MCF 10A (cell line): ENCODE results near the gene RPL14. TPM values are rescaled to one million over a fixed set of nuclear protein-coding genes. Genes with fewer than 3 reads are reported as not detected.

Experiments
- BruUV-seq: library from RNA; stranded (reverse); fragments of 400-500 nt; replicated peaks from 2 replicates; lab custom pipeline; 2021; lab: Mats Ljungman, UMichigan
- CTCF ChIA-PET: fragments of 300-600 bp; sonication (Branson Sonifier 250); formaldehyde crosslinking; extraction: SDS; loops from one replicate; lab custom pipeline; 2021; ENCODE audit warnings: antibody characterized with exemption, inconsistent platforms; lab: Yijun Ruan, JAX
- POLR2A ChIA-PET: fragments of 300-600, 350-650 bp; sonication (Branson Sonifier 250); formaldehyde crosslinking; extraction: SDS; loops from one replicate; lab custom pipeline; 2020; ENCODE audit warnings: antibody characterized with exemption, inconsistent platforms; lab: Yijun Ruan, JAX
- DNase-seq: peaks from one replicate; pipeline ENCODE4 v3.0.0-alpha.2; 2018; ENCODE audit not compliant: unreplicated experiment
- H3K27ac Mint-ChIP-seq: one replicate; pipeline ENCODE4 v1.8.0; 2022; ENCODE audit warnings: mild to moderate bottlenecking, low read depth, mixed read lengths; ENCODE audit not compliant: unreplicated experiment
- H3K27me3 Mint-ChIP-seq: one replicate; pipeline ENCODE4 v1.8.0; 2022; ENCODE audit warnings: mixed read lengths; ENCODE audit not compliant: insufficient read depth, unreplicated experiment
- H3K36me3 Mint-ChIP-seq: one replicate; pipeline ENCODE4 v1.8.0; 2022; ENCODE audit warnings: mild to moderate bottlenecking, moderate library complexity, mixed read lengths; ENCODE audit not compliant: insufficient read depth, unreplicated experiment
- H3K4me1 Mint-ChIP-seq: one replicate; pipeline ENCODE4 v1.8.0; 2022; ENCODE audit warnings: mixed read lengths; ENCODE audit not compliant: insufficient read depth, unreplicated experiment
- H3K4me3 Mint-ChIP-seq: one replicate; pipeline ENCODE4 v1.8.0; 2022; ENCODE audit warnings: mild to moderate bottlenecking, moderate library complexity, mixed read lengths; ENCODE audit not compliant: unreplicated experiment
- H3K9me3 Mint-ChIP-seq: one replicate; pipeline ENCODE4 v1.8.0; 2022; ENCODE audit warnings: mixed read lengths; ENCODE audit not compliant: unreplicated experiment
- CTCF ChIP-seq: fragments of 200-600 bp; IDR thresholded peaks from one replicate; pipeline ENCODE4 v1.8.0; 2022; ENCODE audit warnings: antibody characterized with exemption, mild to moderate bottlenecking; ENCODE audit not compliant: unreplicated experiment
- intact Hi-C: fragments of 100-400 bp; cut with micrococcal nuclease; formaldehyde crosslinking; loops from 2 replicates; pipeline ENCODE4 v1.14.1; 2022
- total RNA-seq: library from RNA; stranded (reverse); gene quantifications from 2 replicates; pipeline ENCODE4 v1.2.3, GENCODE V29; 2022

The RPL14 gene
- total RNA-seq, 1 experiment from 2014 or later, result 3,024 TPM

GRCh38 chr3:40437889-40438288 lies 19.2 kb upstream of the RPL14 start:
- no peak for TF ChIP-seq CTCF
- intact Hi-C loops, result no loop called here
- H3K9me3 Mint-ChIP-seq, result no peaks in the 10 kb centered on the region
- no peaks in the 10 kb centered on the region for H3K36me3 Mint-ChIP-seq
- DNase-seq, result no peak
- H3K4me1 Mint-ChIP-seq, result no peaks in the 10 kb centered on the region
- ChIA-PET POLR2A (interaction anchor here (1.0 to 2.8 kb wide), 2 partner anchors 15 to 99 kb away, joined by 3 to 12 read pairs; no protein-coding TSS in a partner anchor), CTCF (interaction anchor here (0.6 to 1.5 kb wide), 5 partner anchors 14 to 1149 kb away, joined by 3 to 6 read pairs (median 3); no protein-coding TSS in a partner anchor)
- H3K27ac Mint-ChIP-seq, result no peak overlapping the region
- no TSS peak for BruUV-seq
- H3K27me3 Mint-ChIP-seq, result no peaks in the 10 kb centered on the region
- no peak overlapping the region for H3K4me3 Mint-ChIP-seq

- Mint-ChIP-seq H3K36me3 (peaks cover 5% of the 10 kb centered on the region), H3K27ac (no peak overlapping the region), H3K27me3 (no peaks in the 10 kb centered on the region), H3K4me1 (peaks cover 4% of the 10 kb centered on the region), H3K9me3 (no peaks in the 10 kb centered on the region), H3K4me3 (no peak overlapping the region)
- intact Hi-C loops, result no loop called here
- ChIA-PET POLR2A (no interaction called here), CTCF (no interaction called here)
- no TSS peak for BruUV-seq
- no peak for DNase-seq
- TF ChIP-seq CTCF, result no peak
These were observed 12.1 kb upstream of the RPL14 start for GRCh38 chr3:40445062-40445461.

- ChIA-PET POLR2A (interaction anchor here (0.6 kb wide), 1 partner anchor 166 kb away, joined by 3 read pairs; no protein-coding TSS in a partner anchor), CTCF (no interaction called here)
- peaks cover 5% of the 10 kb centered on the region for H3K36me3 Mint-ChIP-seq
- no peak overlapping the region for H3K4me3 Mint-ChIP-seq
- intact Hi-C loops, result no loop called here
- H3K27me3 Mint-ChIP-seq, result no peaks in the 10 kb centered on the region
- no peak overlapping the region for H3K27ac Mint-ChIP-seq
- no peak for TF ChIP-seq CTCF
- no peak for DNase-seq
- H3K4me1 Mint-ChIP-seq, result peaks cover 7% of the 10 kb centered on the region
- no peaks in the 10 kb centered on the region for H3K9me3 Mint-ChIP-seq
- BruUV-seq, result no TSS peak
These were observed 11.3 kb upstream of the RPL14 start for GRCh38 chr3:40445880-40446279.

DNA sequence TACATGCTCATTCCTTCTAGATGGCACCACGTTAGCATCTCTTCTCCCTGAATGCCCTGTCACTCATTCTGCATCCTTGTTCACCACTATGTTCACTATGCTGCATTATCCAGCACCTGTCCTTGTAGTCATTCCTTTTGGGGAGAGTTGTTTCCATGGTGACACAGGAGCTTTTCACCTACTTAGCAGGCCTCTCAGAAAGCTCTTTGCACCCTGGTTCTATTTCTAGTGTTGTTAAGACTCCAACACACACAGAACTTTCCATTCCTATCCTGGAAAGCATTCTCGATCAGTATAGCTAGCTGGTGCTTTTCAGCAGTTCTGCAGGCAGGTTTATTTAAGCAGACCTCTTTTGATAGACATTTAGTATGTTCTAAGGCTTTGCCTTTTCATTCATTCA lies 6.7 kb upstream of the RPL14 start:
- DNase-seq, result no peak
- ChIA-PET CTCF (interaction anchor here (0.7 to 5.2 kb wide), 3 partner anchors 123 to 765 kb away, joined by 3 to 38 read pairs (median 3); no protein-coding TSS in a partner anchor), POLR2A (interaction anchor here (0.8 kb wide), 1 partner anchor 32 kb away, joined by 3 read pairs; no protein-coding TSS in a partner anchor)
- intact Hi-C loops, result no loop called here
- Mint-ChIP-seq H3K4me3 (no peak overlapping the region), H3K27ac (no peak overlapping the region), H3K27me3 (no peaks in the 10 kb centered on the region), H3K4me1 (peaks cover 20% of the 10 kb centered on the region), H3K36me3 (peaks cover 12% of the 10 kb centered on the region), H3K9me3 (no peaks in the 10 kb centered on the region)
- no TSS peak for BruUV-seq
- TF ChIP-seq CTCF, result no peak
